GM18498 (cell line): Measurements from ENCODE around the gene EPHA1.

Experiments
- ATAC-seq: cut with Tn5 transposase; IDR thresholded peaks from one replicate; pipeline ENCODE4 v1.9.1; 2021; ENCODE audit warnings: mild to moderate bottlenecking, moderate library complexity; ENCODE audit not compliant: unreplicated experiment

EPHA1 gene

GRCh38 chr7:143390104-143390772, 18.4 kb downstream of the EPHA1 start:
- no peak for ATAC-seq

- no peak for ATAC-seq
These were observed 19.1 kb downstream of the EPHA1 start for GRCh38 chr7:143389316-143390103.

DNA sequence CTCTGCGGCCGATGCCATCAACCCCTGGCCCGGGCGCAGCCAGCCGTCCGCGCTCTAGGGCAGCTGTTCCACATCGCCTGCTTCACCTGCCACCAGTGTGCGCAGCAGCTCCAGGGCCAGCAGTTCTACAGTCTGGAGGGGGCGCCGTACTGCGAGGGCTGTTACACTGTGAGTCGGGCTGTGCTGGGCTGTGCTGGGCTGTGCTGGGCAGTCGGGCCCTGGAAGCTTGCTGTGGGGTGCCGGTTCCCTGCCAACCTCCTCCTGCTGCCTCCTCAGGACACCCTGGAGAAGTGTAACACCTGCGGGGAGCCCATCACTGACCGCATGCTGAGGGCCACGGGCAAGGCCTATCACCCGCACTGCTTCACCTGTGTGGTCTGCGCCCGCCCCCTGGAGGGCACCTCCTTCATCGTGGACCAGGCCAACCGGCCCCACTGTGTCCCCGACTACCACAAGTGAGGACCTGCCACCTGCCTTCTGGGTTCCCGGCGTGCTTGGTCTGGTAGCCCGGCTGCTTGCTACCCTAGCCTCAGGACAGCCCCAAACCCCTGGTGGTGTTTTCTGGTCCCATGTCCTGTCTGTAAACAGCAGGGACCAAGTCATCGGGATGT, 20.1 kb downstream of the EPHA1 start:
- no peak for ATAC-seq

- no peak for ATAC-seq
These were observed 20.6 kb downstream of the EPHA1 start for GRCh38 chr7:143388051-143388450.

DNA sequence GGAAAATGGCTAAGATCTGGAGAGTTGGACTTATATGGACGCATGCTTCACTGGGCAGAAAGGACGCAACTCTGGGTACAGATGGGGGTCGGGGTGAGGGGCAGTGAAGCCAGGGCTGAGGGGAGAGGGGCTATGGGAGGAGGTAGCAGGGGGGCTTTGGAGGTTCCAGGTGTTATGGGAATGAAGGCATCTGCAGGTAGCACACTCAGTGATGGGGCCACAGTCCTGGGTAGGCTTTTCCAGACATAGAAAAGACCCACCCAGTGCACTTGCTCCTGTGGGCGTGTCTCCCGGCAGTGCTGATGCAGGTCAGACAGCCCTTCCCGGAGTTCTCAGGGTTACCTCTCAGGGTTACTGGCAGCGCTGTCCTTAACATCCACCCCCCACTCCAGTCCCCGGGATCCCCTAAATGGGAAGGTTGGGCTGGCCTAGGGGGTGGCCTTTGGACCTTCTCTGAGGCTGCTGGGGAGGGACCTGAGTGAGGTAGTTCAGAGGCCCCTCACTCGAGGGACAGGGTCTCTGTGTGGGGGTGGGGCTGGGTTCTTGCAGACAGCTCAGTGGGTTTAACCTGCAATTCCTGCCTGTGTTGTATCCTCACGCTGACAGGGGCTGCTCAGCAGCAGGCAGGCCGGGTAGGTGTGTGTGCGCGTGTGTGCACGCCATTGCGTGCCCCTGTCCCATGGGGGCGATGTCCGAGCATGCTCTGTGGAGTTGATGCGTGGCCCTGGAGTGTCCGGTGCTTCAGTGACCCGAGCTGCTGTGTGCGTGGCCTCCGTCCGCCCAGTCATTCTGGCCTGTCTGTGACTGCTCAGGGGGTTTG, 21.3 kb downstream of the EPHA1 start:
- ATAC-seq = no peak

GRCh38 chr7:143385891-143386781, 22.5 kb downstream of the EPHA1 start:
- no peak for ATAC-seq

DNA sequence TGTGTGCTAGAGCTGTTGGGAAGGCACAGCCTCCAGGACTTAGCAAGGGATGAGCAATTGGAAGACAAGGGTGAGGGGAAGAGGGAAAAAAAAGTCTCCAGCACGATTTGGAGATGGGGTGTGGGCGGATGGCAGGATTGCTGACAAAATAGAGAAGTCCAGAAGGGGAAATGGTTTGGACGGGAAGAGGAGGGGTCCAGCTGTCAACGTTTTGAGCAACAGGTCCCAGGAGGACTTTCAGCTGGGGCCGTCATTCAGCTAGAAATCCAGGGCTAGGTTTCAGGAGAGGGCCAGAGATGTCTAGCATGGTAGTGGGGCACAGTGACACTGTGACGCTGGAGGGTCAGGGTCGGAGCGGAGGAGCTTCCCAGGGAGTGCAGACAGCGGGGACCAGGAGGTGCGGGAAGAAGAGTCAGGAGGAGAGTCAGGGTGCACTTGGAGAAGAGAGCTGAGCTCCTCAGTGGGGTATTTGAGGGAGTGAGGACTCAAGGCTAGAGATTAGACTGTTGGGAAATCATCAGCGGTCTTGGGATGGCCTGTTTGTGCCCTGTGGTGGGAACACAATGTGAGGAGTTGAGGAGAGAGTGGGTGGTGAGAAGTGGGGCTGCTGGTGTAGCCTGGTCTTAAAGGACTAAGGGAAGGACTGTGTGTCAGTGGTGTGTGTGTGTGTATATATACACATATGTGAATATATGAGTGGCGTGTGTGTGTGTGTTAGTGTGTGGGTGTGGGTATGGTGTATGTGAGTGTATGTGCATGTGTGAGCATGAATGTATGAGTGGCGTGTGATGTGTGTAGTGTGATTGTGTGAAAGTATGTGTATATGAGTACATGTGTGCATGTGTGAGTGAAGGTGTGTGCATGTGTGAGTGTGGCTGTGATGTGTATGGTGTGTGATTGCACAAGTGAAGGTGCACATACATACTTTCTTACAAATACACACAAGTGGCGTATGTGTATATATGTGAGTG, 23.7 kb downstream of the EPHA1 start:
- no peak for ATAC-seq

GRCh38 chr7:143384148-143384547, 24.5 kb downstream of the EPHA1 start:
- ATAC-seq = no peak

DNA sequence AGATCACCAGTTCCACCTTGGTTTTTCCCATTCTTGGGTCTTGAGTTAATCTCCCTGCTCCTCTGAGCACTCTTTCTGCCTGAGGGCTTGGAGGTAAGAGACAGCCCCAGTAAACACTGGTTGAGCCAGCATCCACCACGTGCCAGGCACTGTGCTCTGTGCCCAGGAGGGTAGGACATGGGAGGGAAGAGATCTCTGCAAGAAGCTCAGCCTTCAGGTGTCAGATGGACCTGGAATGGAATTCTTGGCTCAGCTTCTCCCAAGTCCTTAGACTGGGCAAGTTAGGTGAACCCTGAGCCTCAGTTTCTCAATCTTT, 25.1 kb downstream of the EPHA1 start:
- ATAC-seq = no peak

GRCh38 chr7:143382791-143383641, 25.6 kb downstream of the EPHA1 start:
- ATAC-seq = no peak

GRCh38 chr7:143382126-143382790, 26.4 kb downstream of the EPHA1 start:
- ATAC-seq = no peak

DNA sequence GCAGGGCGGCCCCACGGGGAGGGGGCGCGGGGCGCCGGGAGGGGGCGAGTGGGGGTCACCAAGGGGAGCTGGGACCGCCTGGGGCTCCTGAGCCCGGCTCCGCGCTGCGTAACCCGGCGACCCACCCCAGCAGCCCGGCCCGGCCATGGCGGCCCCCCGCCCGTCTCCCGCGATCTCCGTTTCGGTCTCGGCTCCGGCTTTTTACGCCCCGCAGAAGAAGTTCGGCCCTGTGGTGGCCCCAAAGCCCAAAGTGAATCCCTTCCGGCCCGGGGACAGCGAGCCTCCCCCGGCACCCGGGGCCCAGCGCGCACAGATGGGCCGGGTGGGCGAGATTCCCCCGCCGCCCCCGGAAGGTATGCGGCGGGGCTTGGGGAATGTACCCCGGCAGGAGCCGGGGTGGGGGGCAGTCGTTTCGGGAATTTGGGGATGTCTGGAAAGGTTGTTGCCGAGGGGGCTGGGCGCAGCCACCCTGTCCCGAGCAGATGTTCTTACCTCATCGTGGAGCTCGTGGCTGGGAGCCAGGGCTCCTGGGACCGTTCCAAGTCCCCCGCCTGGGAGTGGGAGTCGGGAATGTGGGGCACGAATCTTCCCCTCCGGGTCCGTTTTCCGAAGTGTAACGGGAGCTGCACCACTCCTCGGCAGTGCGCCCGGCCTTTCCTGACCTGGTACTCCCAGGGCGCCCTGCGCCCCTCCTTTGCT, 27.1 kb downstream of the EPHA1 start:
- ATAC-seq = peak; percentile 24

GRCh38 chr7:143380646-143381426, 27.8 kb downstream of the EPHA1 start, which contains the start of gene ZYX:
Gene ZYX (plus strand): TSS chr7:143381345. CDS start chr7:143381572, 227 bp downstream.
- peak; percentile 84 for ATAC-seq

- peak; percentile 51 for ATAC-seq
These were observed 28.4 kb downstream of the EPHA1 start for GRCh38 chr7:143380260-143380645.

- peak; percentile 1 for ATAC-seq
These were observed 28.9 kb downstream of the EPHA1 start for GRCh38 chr7:143379611-143380259.

GRCh38 chr7:143376396-143376795, 32.3 kb downstream of the EPHA1 start:
- ATAC-seq = no peak
